B cell (primary cell): ENCODE results near the gene M1AP.

Source experiments
- EZH2 ChIP-seq: IDR thresholded peaks from 2 replicates; pipeline ENCODE4 v1.6.1; 2012; ENCODE audit warnings: borderline replicate concordance, low read depth, mild to moderate bottlenecking, moderate library complexity, low read length; ENCODE audit not compliant: insufficient read depth, poor library complexity, severe bottlenecking
- TF ChIP-seq, protein P1 (sequence below): fragments of 200-600 bp; IDR thresholded peaks from one replicate; pipeline ENCODE4 v1.8.0; 2022; ENCODE audit warnings: antibody characterized with exemption, mild to moderate bottlenecking

- TF ChIP-seq, protein P1, sequence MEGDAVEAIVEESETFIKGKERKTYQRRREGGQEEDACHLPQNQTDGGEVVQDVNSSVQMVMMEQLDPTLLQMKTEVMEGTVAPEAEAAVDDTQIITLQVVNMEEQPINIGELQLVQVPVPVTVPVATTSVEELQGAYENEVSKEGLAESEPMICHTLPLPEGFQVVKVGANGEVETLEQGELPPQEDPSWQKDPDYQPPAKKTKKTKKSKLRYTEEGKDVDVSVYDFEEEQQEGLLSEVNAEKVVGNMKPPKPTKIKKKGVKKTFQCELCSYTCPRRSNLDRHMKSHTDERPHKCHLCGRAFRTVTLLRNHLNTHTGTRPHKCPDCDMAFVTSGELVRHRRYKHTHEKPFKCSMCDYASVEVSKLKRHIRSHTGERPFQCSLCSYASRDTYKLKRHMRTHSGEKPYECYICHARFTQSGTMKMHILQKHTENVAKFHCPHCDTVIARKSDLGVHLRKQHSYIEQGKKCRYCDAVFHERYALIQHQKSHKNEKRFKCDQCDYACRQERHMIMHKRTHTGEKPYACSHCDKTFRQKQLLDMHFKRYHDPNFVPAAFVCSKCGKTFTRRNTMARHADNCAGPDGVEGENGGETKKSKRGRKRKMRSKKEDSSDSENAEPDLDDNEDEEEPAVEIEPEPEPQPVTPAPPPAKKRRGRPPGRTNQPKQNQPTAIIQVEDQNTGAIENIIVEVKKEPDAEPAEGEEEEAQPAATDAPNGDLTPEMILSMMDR: no peak
- no peak for TF ChIP-seq EZH2
These were observed 75.8 kb downstream of the M1AP start for GRCh38 chr2:74572178-74572925.
